Mesendoderm (in vitro differentiated cells): ENCODE data around the gene C1orf174.

ENCODE experiments used
- DNase-seq: peaks from one replicate; pipeline ENCODE4 v3.0.0; 2013
- H2AK5ac ChIP-seq: 2 replicates; pipeline ENCODE4 v1.6.1; 2013; ENCODE audit warnings: low read length, inconsistent platforms
- H2BK120ac ChIP-seq: 2 replicates; pipeline ENCODE4 v1.6.1; 2013; ENCODE audit warnings: low read depth, mild to moderate bottlenecking, low read length, moderate library complexity, mixed read lengths
- H2BK15ac ChIP-seq: replicated peaks from 2 replicates; pipeline ENCODE4 v1.6.1; 2013; ENCODE audit warnings: low read depth, mild to moderate bottlenecking, moderate library complexity
- H2BK5ac ChIP-seq: 2 replicates; pipeline ENCODE4 v1.6.1; 2013; ENCODE audit warnings: low read length, inconsistent platforms
- H3K18ac ChIP-seq: 2 replicates; pipeline ENCODE4 v1.6.1; 2013; ENCODE audit warnings: mild to moderate bottlenecking, low read length, mixed read lengths
- H3K23ac ChIP-seq: one replicate; pipeline ENCODE4 v1.6.1; 2013; ENCODE audit warnings: low read length
- H3K27ac ChIP-seq: 2 replicates; pipeline ENCODE4 v1.5.1; 2013; ENCODE audit warnings: low read depth, mild to moderate bottlenecking, inconsistent platforms, low read length, moderate library complexity
- H3K27me3 ChIP-seq: 2 replicates; pipeline ENCODE4 v1.6.1; 2013; ENCODE audit warnings: low read length, control low read depth, mild to moderate bottlenecking, inconsistent platforms; ENCODE audit not compliant: insufficient read depth, poor library complexity
- H3K36me3 ChIP-seq: 2 replicates; pipeline ENCODE4 v1.6.1; 2013; ENCODE audit warnings: low read length, inconsistent platforms; ENCODE audit not compliant: control insufficient read depth, insufficient read depth
- H3K4ac ChIP-seq: one replicate; pipeline ENCODE4 v1.6.1; 2013; ENCODE audit warnings: low read depth, mild to moderate bottlenecking, low read length, moderate library complexity
- H3K4me1 ChIP-seq: 2 replicates; pipeline ENCODE4 v1.6.1; 2013; ENCODE audit warnings: low read depth, low read length, inconsistent platforms; ENCODE audit not compliant: control insufficient read depth
- H3K4me2 ChIP-seq: 2 replicates; pipeline ENCODE4 v1.6.1; 2013; ENCODE audit warnings: low read length
- H3K4me3 ChIP-seq: 2 replicates; pipeline ENCODE4 v1.5.1; 2013; ENCODE audit warnings: mild to moderate bottlenecking, low read length
- H3K56ac ChIP-seq: one replicate; pipeline ENCODE4 v1.6.1; 2013; ENCODE audit warnings: low read length
- H3K79me1 ChIP-seq: 2 replicates; pipeline ENCODE4 v1.6.1; 2013; ENCODE audit warnings: low read length, inconsistent platforms
- H3K79me2 ChIP-seq: 2 replicates; pipeline ENCODE4 v1.6.1; 2013; ENCODE audit warnings: mild to moderate bottlenecking, low read length; ENCODE audit not compliant: control insufficient read depth, insufficient read depth
- H3K9ac ChIP-seq: 2 replicates; pipeline ENCODE4 v1.6.1; 2013; ENCODE audit warnings: low read length, inconsistent platforms
- H4K5ac ChIP-seq: one replicate; pipeline ENCODE4 v1.6.1; 2013; ENCODE audit warnings: low read length
- H4K8ac ChIP-seq: one replicate; pipeline ENCODE4 v1.6.1; 2013; ENCODE audit warnings: low read depth, mild to moderate bottlenecking, control low read depth, low read length, moderate library complexity
- WGBS: extraction: QIAGEN DNeasy Blood & Tissue Kit; methylation state at CpG from one replicate; pipeline ENCODE4 v1.1.7; 2013; ENCODE audit warnings: low lambda C conversion rate, missing lambda C conversion rate; ENCODE audit not compliant: insufficient coverage; ENCODE audit errors: extremely low coverage; 5-methylcytosine and 5-hydroxymethylcytosine counted together

Gene C1orf174

GRCh38 chr1:3923378-3924185 is 23.5 kb upstream of the C1orf174 start:
- no peak overlapping the region for H3K4me2 ChIP-seq
- H4K5ac ChIP-seq = no peak overlapping the region
- H3K56ac ChIP-seq = no peak overlapping the region
- no peak for DNase-seq
- H2AK5ac ChIP-seq = no peak overlapping the region
- no peak overlapping the region for H3K4ac ChIP-seq
- no peaks in the 10 kb centered on the region for H3K79me2 ChIP-seq
- no peak overlapping the region for H3K9ac ChIP-seq
- no peak overlapping the region for H3K27ac ChIP-seq
- no peaks in the 10 kb centered on the region for H3K4me1 ChIP-seq
- WGBS = no CpG with 5 or more reads among the region's 25 CpGs
- H3K18ac ChIP-seq = no peak overlapping the region
- H2BK5ac ChIP-seq = no peak overlapping the region
- H3K4me3 ChIP-seq = no peak overlapping the region
- no peak overlapping the region for H2BK120ac ChIP-seq
- no peak overlapping the region for H3K23ac ChIP-seq
- H3K27me3 ChIP-seq = no peaks in the 10 kb centered on the region
- H4K8ac ChIP-seq = no peak overlapping the region
- no peaks in the 10 kb centered on the region for H3K79me1 ChIP-seq
- no peaks in the 10 kb centered on the region for H3K36me3 ChIP-seq
- H2BK15ac ChIP-seq = no peak overlapping the region

DNA sequence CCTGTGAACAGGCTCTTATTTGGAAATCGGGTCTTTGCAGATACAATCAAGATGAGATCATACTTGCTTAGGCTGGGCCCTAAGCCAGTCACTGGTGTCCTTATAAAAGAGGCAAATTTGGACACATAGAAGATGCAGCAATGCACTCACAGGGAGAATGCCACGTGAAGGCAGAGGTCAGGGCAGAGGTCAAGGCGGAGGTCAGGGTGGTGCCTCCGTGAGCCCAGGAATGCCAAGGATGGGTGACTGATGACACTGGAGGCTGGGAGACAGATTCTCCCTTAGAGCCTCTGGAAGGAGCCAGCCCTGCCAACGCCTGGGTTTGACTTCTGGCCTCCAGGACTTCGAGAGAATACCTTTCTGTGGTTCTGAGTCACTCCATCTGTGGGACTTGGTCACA is 22.8 kb upstream of the C1orf174 start:
- no peak overlapping the region for H3K56ac ChIP-seq
- no peak overlapping the region for H3K4me2 ChIP-seq
- no peak overlapping the region for H2BK15ac ChIP-seq
- no peak overlapping the region for H3K9ac ChIP-seq
- no peak overlapping the region for H3K4ac ChIP-seq
- no CpG with 5 or more reads among the region's 6 CpGs for WGBS
- no peak overlapping the region for H2BK5ac ChIP-seq
- no peak overlapping the region for H3K18ac ChIP-seq
- no peaks in the 10 kb centered on the region for H3K79me2 ChIP-seq
- no peaks in the 10 kb centered on the region for H3K4me1 ChIP-seq
- no peak overlapping the region for H2AK5ac ChIP-seq
- no peak overlapping the region for H4K8ac ChIP-seq
- no peak overlapping the region for H4K5ac ChIP-seq
- H3K27me3 ChIP-seq = no peaks in the 10 kb centered on the region
- H3K4me3 ChIP-seq = no peak overlapping the region
- no peaks in the 10 kb centered on the region for H3K79me1 ChIP-seq
- no peak overlapping the region for H3K23ac ChIP-seq
- no peak overlapping the region for H3K27ac ChIP-seq
- no peak for DNase-seq
- no peaks in the 10 kb centered on the region for H3K36me3 ChIP-seq
- no peak overlapping the region for H2BK120ac ChIP-seq

- H4K5ac ChIP-seq = no peak overlapping the region
These were observed 22.2 kb upstream of the C1orf174 start for GRCh38 chr1:3922201-3922725.

GRCh38 chr1:3921765-3922164 is 21.7 kb upstream of the C1orf174 start:
- H3K79me1 ChIP-seq = no peaks in the 10 kb centered on the region
- H3K36me3 ChIP-seq = no peaks in the 10 kb centered on the region
- WGBS = no CpG with 5 or more reads among the region's 8 CpGs
- no peak overlapping the region for H3K27ac ChIP-seq
- no peak overlapping the region for H4K5ac ChIP-seq
- H3K4me2 ChIP-seq = no peak overlapping the region
- H2AK5ac ChIP-seq = no peak overlapping the region
- H2BK15ac ChIP-seq = no peak overlapping the region
- H3K4me3 ChIP-seq = no peak overlapping the region
- no peaks in the 10 kb centered on the region for H3K79me2 ChIP-seq
- no peaks in the 10 kb centered on the region for H3K27me3 ChIP-seq
- H3K4me1 ChIP-seq = no peaks in the 10 kb centered on the region
- no peak overlapping the region for H3K23ac ChIP-seq
- no peak overlapping the region for H4K8ac ChIP-seq
- no peak overlapping the region for H3K9ac ChIP-seq
- H3K18ac ChIP-seq = no peak overlapping the region
- no peak for DNase-seq
- H2BK120ac ChIP-seq = no peak overlapping the region
- H3K4ac ChIP-seq = no peak overlapping the region
- no peak overlapping the region for H2BK5ac ChIP-seq
- H3K56ac ChIP-seq = no peak overlapping the region

More at GRCh38 chr1:3922201-3922725, 22.2 kb upstream of the C1orf174 start:
- H3K23ac ChIP-seq = no peak overlapping the region
- no peaks in the 10 kb centered on the region for H3K36me3 ChIP-seq
- no peaks in the 10 kb centered on the region for H3K79me1 ChIP-seq
- no peak overlapping the region for H3K4me2 ChIP-seq
- no peaks in the 10 kb centered on the region for H3K27me3 ChIP-seq
- H3K56ac ChIP-seq = no peak overlapping the region
- no peak overlapping the region for H3K27ac ChIP-seq
- no peak overlapping the region for H3K9ac ChIP-seq
- H2BK15ac ChIP-seq = no peak overlapping the region
- H3K18ac ChIP-seq = no peak overlapping the region
- no peak overlapping the region for H2BK5ac ChIP-seq
- no peak for DNase-seq
- H3K79me2 ChIP-seq = no peaks in the 10 kb centered on the region
- no peak overlapping the region for H3K4ac ChIP-seq
- H3K4me3 ChIP-seq = no peak overlapping the region
- H4K8ac ChIP-seq = no peak overlapping the region
- WGBS = no CpG with 5 or more reads among the region's 6 CpGs
- no peak overlapping the region for H2AK5ac ChIP-seq
- H2BK120ac ChIP-seq = no peak overlapping the region
- no peaks in the 10 kb centered on the region for H3K4me1 ChIP-seq

DNA sequence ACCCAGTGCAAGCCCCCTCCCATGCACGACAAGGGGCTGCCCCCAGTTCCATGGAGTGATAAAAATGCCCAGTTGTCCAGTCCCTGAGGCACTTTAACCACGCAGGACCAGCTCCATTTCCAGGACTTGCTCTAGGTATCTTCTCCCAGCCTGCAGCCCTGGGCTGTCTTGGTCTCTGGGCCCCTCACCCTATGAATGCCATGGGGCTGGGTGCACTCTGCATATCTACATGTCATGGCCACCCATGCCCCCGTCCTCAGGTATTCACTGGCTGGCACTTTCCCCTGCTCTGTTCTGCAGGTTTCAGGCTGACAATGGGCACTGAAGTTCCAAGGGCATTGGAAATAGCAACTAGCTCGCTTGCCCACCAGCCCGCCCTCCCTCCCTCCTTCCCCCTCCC is 19.6 kb upstream of the C1orf174 start:
- Histone ChIP-seq H2BK15ac (no peak overlapping the region), H3K79me2 (no peaks in the 10 kb centered on the region)
- WGBS = no CpG with 5 or more reads among the region's 5 CpGs

More for the DNA sequence above, 19.6 kb upstream of the C1orf174 start:
- Histone ChIP-seq H4K8ac (no peak overlapping the region), H3K27me3 (no peaks in the 10 kb centered on the region), H3K4me3 (no peak overlapping the region), H3K27ac (no peak overlapping the region), H2AK5ac (no peak overlapping the region), H3K18ac (no peak overlapping the region), H3K4me2 (no peak overlapping the region), H3K4ac (no peak overlapping the region), H2BK120ac (no peak overlapping the region), H3K79me1 (no peaks in the 10 kb centered on the region), H3K36me3 (no peaks in the 10 kb centered on the region), H3K4me1 (no peaks in the 10 kb centered on the region), H4K5ac (no peak overlapping the region), H3K9ac (no peak overlapping the region), H3K23ac (no peak overlapping the region), H2BK5ac (no peak overlapping the region), H3K56ac (no peak overlapping the region)
- no peak for DNase-seq
